CD8-positive, alpha-beta memory T cell (primary cell): Measurements from ENCODE around the gene KIN. TPM values are rescaled to one million over a fixed set of nuclear protein-coding genes. Genes with fewer than 3 reads are reported as not detected.
"Not testable (repeated sequence)": the region's sequence is repeated elsewhere in the genome, so short reads cannot be mapped to it uniquely, and the experiment has no call there.

Source experiments
- CTCF ChIA-PET: fragments of 350-600 bp; sonication (Branson Sonifier 250); formaldehyde crosslinking; loops from one replicate; lab custom pipeline; 2021; ENCODE audit warnings: antibody characterized with exemption; lab: Charles Lee
- POLR2A ChIA-PET: fragments of 350-600 bp; sonication (Branson Sonifier 250); formaldehyde crosslinking; loops from one replicate; lab custom pipeline; 2021; ENCODE audit warnings: antibody characterized with exemption; lab: Charles Lee
- DNase-seq, 5 donors: peaks; one replicate each; pipeline versions ENCODE4 v3.0.0 to v3.0.0-alpha.2; 2020 to 2022; ENCODE audit warnings: mixed read lengths in 1 of 5
- H3K27ac ChIP-seq: one replicate; pipeline ENCODE4 v1.7.0; 2013; ENCODE audit warnings: low read depth, mild to moderate bottlenecking, low read length, moderate library complexity
- H3K27me3 ChIP-seq: 2 replicates; pipeline ENCODE4 v1.7.0; 2013; ENCODE audit warnings: low read length, mild to moderate bottlenecking; ENCODE audit not compliant: insufficient read depth, poor library complexity, severe bottlenecking
- H3K36me3 ChIP-seq: 2 replicates; pipeline ENCODE4 v1.7.0; 2013; ENCODE audit warnings: mild to moderate bottlenecking, low read length, moderate library complexity; ENCODE audit not compliant: insufficient read depth
- H3K4me1 ChIP-seq: 2 replicates; pipeline ENCODE4 v1.7.0; 2013; ENCODE audit warnings: mild to moderate bottlenecking, low read length, moderate library complexity; ENCODE audit not compliant: insufficient read depth
- H3K4me3 ChIP-seq: 2 replicates; pipeline ENCODE4 v1.7.0; 2013; ENCODE audit warnings: mild to moderate bottlenecking, low read length
- H3K9me3 ChIP-seq: 2 replicates; pipeline ENCODE4 v1.7.0; 2013; ENCODE audit warnings: mild to moderate bottlenecking, low read length
- H3K27ac Mint-ChIP-seq, 8 donors: one replicate each; pipeline ENCODE4 v1.8.0; 2020 to 2021; ENCODE audit warnings: mixed read lengths in 8 of 8, mild to moderate bottlenecking in 6 of 8, inconsistent platforms in 3 of 8, moderate library complexity in 3 of 8
- H3K27me3 Mint-ChIP-seq, 2 donors: one replicate each; pipeline ENCODE4 v1.8.0; 2020 to 2021; ENCODE audit warnings: mixed read lengths in 2 of 2, mild to moderate bottlenecking in 1 of 2, moderate library complexity in 1 of 2
- H3K36me3 Mint-ChIP-seq, 3 donors: one replicate each; pipeline ENCODE4 v1.8.0; 2020 to 2021; ENCODE audit warnings: mixed read lengths in 3 of 3, inconsistent platforms in 1 of 3, mild to moderate bottlenecking in 1 of 3
- H3K4me1 Mint-ChIP-seq, 3 donors: one replicate each; pipeline ENCODE4 v1.8.0; 2020 to 2021; ENCODE audit warnings: mixed read lengths in 3 of 3, inconsistent platforms in 1 of 3, mild to moderate bottlenecking in 1 of 3
- H3K4me3 Mint-ChIP-seq, 7 donors: one replicate each; pipeline ENCODE4 v1.8.0; 2020 to 2021; ENCODE audit warnings: mixed read lengths in 7 of 7, mild to moderate bottlenecking in 6 of 7, moderate library complexity in 4 of 7, inconsistent platforms in 2 of 7
- H3K9me3 Mint-ChIP-seq, 5 donors: one replicate each; pipeline ENCODE4 v1.8.0; 2020 to 2022; ENCODE audit warnings: mixed read lengths in 5 of 5, mild to moderate bottlenecking in 3 of 5, moderate library complexity in 2 of 5, inconsistent platforms in 1 of 5
- polyA plus RNA-seq: library from polyadenylated mRNA; unstranded; fragments of 300-500 nt; fragmentation: Illumina TruSeq; gene quantifications from one replicate; pipeline ENCODE4 v1.2.3, GENCODE V29; 2021
- total RNA-seq, 2 experiments: library from RNA; stranded (reverse); gene quantifications; one replicate each; pipeline ENCODE4 v1.2.3, GENCODE V29; 2021

The KIN gene
- total and polyA plus RNA-seq, 3 experiments from 2014 or later = 4.8 to 17.7 (median 15.4) TPM

- POLR2A ChIA-PET = no interaction called here
- no peak overlapping the region for H3K4me3 ChIP-seq
- Mint-ChIP-seq H3K27ac (peak overlapping the region in 1 of 8 donors; percentile 78), H3K9me3 (no peaks in the 10 kb centered on the region), H3K4me1 (no peaks in the 10 kb centered on the region), H3K27me3 (no peaks in the 10 kb centered on the region), H3K36me3 (peaks cover 6 to 50% (median 27%) of the 10 kb centered on the region in 3 donors), H3K4me3 (no peak overlapping the region)
- no peaks in the 10 kb centered on the region for H3K27me3 ChIP-seq
- peaks cover 15% of the 10 kb centered on the region for H3K36me3 ChIP-seq
- CTCF ChIA-PET = no interaction called here
- no peak overlapping the region for H3K27ac ChIP-seq
- H3K4me1 ChIP-seq = no peaks in the 10 kb centered on the region
- DNase-seq = no peak
- H3K9me3 ChIP-seq = no peaks in the 10 kb centered on the region
Measured at GRCh38 chr10:7750222-7750621, 37.6 kb downstream of the KIN start.

- H3K27ac Mint-ChIP-seq, H3K9me3 ChIP-seq, POLR2A ChIA-PET, H3K27me3 ChIP-seq, H3K27me3 Mint-ChIP-seq, H3K9me3 Mint-ChIP-seq, H3K4me1 Mint-ChIP-seq, H3K4me3 ChIP-seq, DNase-seq, H3K27ac ChIP-seq, H3K4me3 Mint-ChIP-seq, H3K4me1 ChIP-seq: not testable (repeated sequence)
- peaks cover 15% of the 10 kb centered on the region for H3K36me3 ChIP-seq
- CTCF ChIA-PET = interaction anchor here (1.3 kb wide), 1 partner anchor 223 kb away, joined by 3 read pairs; no protein-coding TSS in a partner anchor
- peaks cover 3 to 40% (median 17%) of the 10 kb centered on the region in 3 donors for H3K36me3 Mint-ChIP-seq
Measured at GRCh38 chr10:7748637-7749036, 39.2 kb downstream of the KIN start.

- Mint-ChIP-seq H3K4me3 (no peak overlapping the region), H3K4me1 (no peaks in the 10 kb centered on the region), H3K36me3 (peaks cover 0 to 5% (median 0%) of the 10 kb centered on the region in 3 donors), H3K27me3 (peaks cover 0 to 2% of the 10 kb centered on the region in 2 donors), H3K9me3 (no peaks in the 10 kb centered on the region), H3K27ac (no peak overlapping the region)
- POLR2A ChIA-PET = no interaction called here
- Histone ChIP-seq H3K27ac (no peak overlapping the region), H3K36me3 (no peaks in the 10 kb centered on the region), H3K4me1 (no peaks in the 10 kb centered on the region), H3K4me3 (no peak overlapping the region), H3K9me3 (no peaks in the 10 kb centered on the region), H3K27me3 (no peaks in the 10 kb centered on the region)
- CTCF ChIA-PET = no interaction called here
- DNase-seq = no peak
Measured at GRCh38 chr10:7744307-7744706, 43.5 kb downstream of the KIN start.

GRCh38 chr10:7738536-7739407 is 49.0 kb downstream of the KIN start:
- Histone ChIP-seq H3K4me3 (no peak overlapping the region), H3K27me3 (no peaks in the 10 kb centered on the region), H3K9me3 (no peaks in the 10 kb centered on the region), H3K36me3 (no peaks in the 10 kb centered on the region), H3K27ac (no peak overlapping the region), H3K4me1 (no peaks in the 10 kb centered on the region)
- Mint-ChIP-seq H3K27me3 (peaks cover 0 to 5% of the 10 kb centered on the region in 2 donors), H3K4me3 (no peak overlapping the region), H3K27ac (no peak overlapping the region), H3K36me3 (no peaks in the 10 kb centered on the region), H3K4me1 (no peaks in the 10 kb centered on the region), H3K9me3 (no peaks in the 10 kb centered on the region)
- POLR2A ChIA-PET = no interaction called here
- no peak for DNase-seq
- CTCF ChIA-PET = no interaction called here

GRCh38 chr10:7734821-7735220 is 53.0 kb downstream of the KIN start:
- no peaks in the 10 kb centered on the region for H3K4me1 ChIP-seq
- ChIA-PET POLR2A (no interaction called here), CTCF (no interaction called here)
- no peak overlapping the region for H3K4me3 ChIP-seq
- DNase-seq = no peak
- no peaks in the 10 kb centered on the region for H3K9me3 Mint-ChIP-seq
- H3K27ac Mint-ChIP-seq = no peak overlapping the region
- H3K4me3 Mint-ChIP-seq = no peak overlapping the region
- peaks cover 0 to 2% (median 0%) of the 10 kb centered on the region in 3 donors for H3K36me3 Mint-ChIP-seq
- H3K4me1 Mint-ChIP-seq = no peaks in the 10 kb centered on the region
- H3K27me3 Mint-ChIP-seq = peaks cover 7 to 21% of the 10 kb centered on the region in 2 donors
- H3K9me3 ChIP-seq = no peaks in the 10 kb centered on the region
- H3K27ac ChIP-seq = no peak overlapping the region
- H3K36me3 ChIP-seq = no peaks in the 10 kb centered on the region
- no peaks in the 10 kb centered on the region for H3K27me3 ChIP-seq

GRCh38 chr10:7722927-7723529 is 64.8 kb downstream of the KIN start:
- Histone ChIP-seq H3K36me3 (no peaks in the 10 kb centered on the region), H3K27me3 (no peaks in the 10 kb centered on the region), H3K4me1 (no peaks in the 10 kb centered on the region), H3K9me3 (no peaks in the 10 kb centered on the region), H3K4me3 (no peak overlapping the region), H3K27ac (no peak overlapping the region)
- Mint-ChIP-seq H3K27ac (no peak overlapping the region), H3K27me3 (peaks cover 6 to 24% of the 10 kb centered on the region in 2 donors), H3K4me3 (no peak overlapping the region), H3K4me1 (no peaks in the 10 kb centered on the region), H3K36me3 (peaks cover 0 to 5% (median 4%) of the 10 kb centered on the region in 3 donors), H3K9me3 (peaks cover 0 to 7% (median 0%) of the 10 kb centered on the region in 5 donors)
- no peak for DNase-seq
- ChIA-PET POLR2A (no interaction called here), CTCF (no interaction called here)

- Histone ChIP-seq H3K4me3 (no peak overlapping the region), H3K9me3 (no peaks in the 10 kb centered on the region), H3K27me3 (no peaks in the 10 kb centered on the region), H3K4me1 (no peaks in the 10 kb centered on the region), H3K36me3 (no peaks in the 10 kb centered on the region), H3K27ac (no peak overlapping the region)
- peaks cover 0 to 7% (median 0%) of the 10 kb centered on the region in 5 donors for H3K9me3 Mint-ChIP-seq
- ChIA-PET POLR2A (no interaction called here), CTCF (no interaction called here)
- no peak overlapping the region for H3K4me3 Mint-ChIP-seq
- no peak overlapping the region for H3K27ac Mint-ChIP-seq
- no peaks in the 10 kb centered on the region for H3K4me1 Mint-ChIP-seq
- H3K27me3 Mint-ChIP-seq = peaks cover 14 to 38% of the 10 kb centered on the region in 2 donors
- DNase-seq = no peak
- peaks cover 0 to 5% (median 4%) of the 10 kb centered on the region in 3 donors for H3K36me3 Mint-ChIP-seq
Measured at GRCh38 chr10:7720478-7720877, 67.3 kb downstream of the KIN start.

GRCh38 chr10:7718685-7719084 is 69.1 kb downstream of the KIN start:
- H3K9me3 Mint-ChIP-seq = peaks cover 0 to 6% (median 0%) of the 10 kb centered on the region in 5 donors
- Histone ChIP-seq H3K4me3 (no peak overlapping the region), H3K9me3 (no peaks in the 10 kb centered on the region), H3K4me1 (no peaks in the 10 kb centered on the region), H3K36me3 (no peaks in the 10 kb centered on the region), H3K27me3 (no peaks in the 10 kb centered on the region), H3K27ac (no peak overlapping the region)
- H3K36me3 Mint-ChIP-seq = peaks cover 0 to 4% (median 4%) of the 10 kb centered on the region in 3 donors
- ChIA-PET POLR2A (no interaction called here), CTCF (interaction anchor here (1.2 kb wide), 1 partner anchor 20 kb away, joined by 3 read pairs; no protein-coding TSS in a partner anchor)
- no peak for DNase-seq
- no peak overlapping the region for H3K27ac Mint-ChIP-seq
- H3K27me3 Mint-ChIP-seq = peaks cover 14 to 44% of the 10 kb centered on the region in 2 donors
- no peaks in the 10 kb centered on the region for H3K4me1 Mint-ChIP-seq
- no peak overlapping the region for H3K4me3 Mint-ChIP-seq
